Heart right ventricle (tissue), 16 donors: ENCODE measurements around the gene BEX3. TPM values are rescaled to one million over a fixed set of nuclear protein-coding genes. Genes with fewer than 3 reads are reported as not detected.
"Not testable (repeated sequence)": the region's sequence is repeated elsewhere in the genome, so short reads cannot be mapped to it uniquely, and the experiment has no call there.

ENCODE experiments used
- ATAC-seq, 8 donors: fragments of 200-7000 bp; cut with Tn5 transposase; one replicate each; pipeline ENCODE4 v1.9.1; 2020; ENCODE audit warnings: mild to moderate bottlenecking in 8 of 8, moderate library complexity in 8 of 8, moderate number of reproducible peaks in 1 of 8
- DNase-seq, 2 donors: peaks; one replicate each; pipeline ENCODE4 v3.0.0-alpha.2; 2020
- H3K27ac ChIP-seq, 10 donors: fragments of 200-600 bp; sonication (generic) in 2 of 10; one replicate each; pipeline versions ENCODE4 v1.5.0 to v1.8.0; 2020 to 2022; ENCODE audit warnings: mild to moderate bottlenecking in 3 of 10
- H3K27me3 ChIP-seq, 7 donors: fragments of 200-600 bp; one replicate each; pipeline ENCODE4 v1.8.0; 2021 to 2022; ENCODE audit warnings: mild to moderate bottlenecking in 2 of 7
- H3K36me3 ChIP-seq, 9 donors: fragments of 200-600 bp; sonication (generic) in 1 of 9; one replicate each; pipeline versions ENCODE4 v1.5.0 to v1.8.0; 2020 to 2022; ENCODE audit warnings: mild to moderate bottlenecking in 2 of 9
- H3K4me1 ChIP-seq, 9 donors: fragments of 200-600 bp; sonication (generic) in 1 of 9; one replicate each; pipeline versions ENCODE4 v1.5.0 to v1.8.0; 2020 to 2022; ENCODE audit warnings: mild to moderate bottlenecking in 4 of 9
- H3K4me3 ChIP-seq, 10 donors: fragments of 200-600 bp; sonication (generic) in 2 of 10; one replicate each; pipeline versions ENCODE4 v1.5.0 to v1.8.0; 2020 to 2022; ENCODE audit warnings: mild to moderate bottlenecking in 7 of 10, moderate library complexity in 2 of 10
- H3K9me3 ChIP-seq, 11 donors: fragments of 200-600 bp in 10 of 11; sonication (generic) in 2 of 11; one replicate each; pipeline versions ENCODE4 v1.5.0 to v1.8.0; 2013 to 2022; ENCODE audit warnings: mild to moderate bottlenecking in 2 of 11, control low read depth in 1 of 11, moderate library complexity in 1 of 11
- WGBS, 2 donors: extraction: QIAGEN DNeasy Blood & Tissue Kit; methylation state at CpG; one replicate each; pipeline ENCODE4 v1.1.7; 2013; ENCODE audit warnings: inconsistent platforms in 1 of 2; 5-methylcytosine and 5-hydroxymethylcytosine counted together
- intact Hi-C, 10 donors: fragments of 100-400 bp; cut with DNase I; formaldehyde crosslinking; loops; one replicate each; pipeline versions ENCODE4 v1.11.1 to v1.14.2; 2022
- polyA plus RNA-seq, 2 donors: library from polyadenylated mRNA; stranded (reverse); fragments of 200-250 nt; gene quantifications; one replicate each; pipeline ENCODE4 v1.2.3, GENCODE V29; 2013
- total RNA-seq, 10 donors: library from RNA; stranded (reverse); fragmentation: NEBNext Ultra II Directional in 3 of 10; extraction: Animal tissue kit (Norgen Biotek cat#: 25700) in 3 of 10; gene quantifications; one replicate each; pipeline versions ENCODE4 v1.2.1 to v1.2.4, GENCODE V29; 2021 to 2023
- TF ChIP-seq, protein P1 (sequence below), 9 donors: fragments of 200-600 bp; sonication (generic) in 2 of 9; IDR thresholded peaks; one replicate each; pipeline versions ENCODE4 v1.5.0 to v1.8.0; 2021 to 2022; ENCODE audit warnings: antibody characterized with exemption in 9 of 9, mild to moderate bottlenecking in 5 of 9, moderate library complexity in 1 of 9
- donor health status: Arrhythmogenic right ventricular cardiomyopathy.
- donor health status: ischemic (EF 13 %, LVEDD 7.1; RV severe dilation, severe dysfunction).
- donor health status: healthy with polysubstance abuse.
- donor health status: DM: no; HTN: yes; CAD: no.
- donor health status: DM: no; HTN: no; CAD: no.
- donor health status: ischemic (EF 25% LVEDD 6.9; RV normal size, moderate dysfunction).
- donor health status: ischemic (EF 25% LVEDD 5.7; RV mildly dilated, moderate dysfunction).
- donor health status: healthy.
- donor health status: DM: yes; HTN: yes; CAD: no.
- donor health status: Ischemic cardiomyopathy.
- donor health status: ischemic (EF 35%, LVEDD 5.7; RV mildly dilated, moderate dysfunction).
- donor health status: nonischemic (EF 11% LVEDD 7.7; RV severe dilation, severe dysfunction).
- donor health status: DM: yes; HTN: yes; CAD: no.
- donor health status: PGD.
- donor health status: ischemic (EF 29% LVEDD 5.4; RV normal size, mild dysfunction).
- donor health status: nonischemic (EF 23%, LVEDD 6.1; RV moderate dilation, normal function).

Gene BEX3
- total and polyA plus RNA-seq, 12 donors: 45.3 to 158 (median 132) TPM

DNA sequence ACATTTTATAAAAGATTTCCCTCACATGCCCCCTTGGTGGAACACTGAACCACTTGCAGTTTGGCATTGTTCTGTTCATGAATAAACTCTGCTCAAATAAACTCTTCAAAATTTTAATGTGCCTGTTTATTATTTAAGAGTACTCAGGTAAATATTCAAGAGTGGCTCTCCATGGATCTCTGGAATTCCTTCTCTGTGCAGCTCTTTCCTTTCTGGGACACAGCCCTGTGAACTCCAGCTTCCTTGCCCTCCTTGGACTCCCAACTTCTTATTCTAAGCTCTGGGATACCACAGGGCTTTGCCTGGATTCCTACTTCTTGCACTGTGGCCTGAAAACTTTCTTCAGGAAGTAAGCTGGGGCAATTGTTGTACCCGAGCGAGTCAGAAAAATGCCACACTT lies 8.3 kb downstream of the BEX3 start:
- Histone ChIP-seq H3K4me1 (no peaks in the 10 kb centered on the region), H3K4me3 (no peak overlapping the region), H3K9me3 (no peaks in the 10 kb centered on the region), H3K36me3 (no peaks in the 10 kb centered on the region), H3K27ac (no peak overlapping the region), H3K27me3 (peaks cover 0 to 35% (median 0%) of the 10 kb centered on the region in 7 donors)
- DNase-seq (no peak), ATAC-seq (no peak)
- intact Hi-C loops: no loop called here
- TF ChIP-seq, protein P1, sequence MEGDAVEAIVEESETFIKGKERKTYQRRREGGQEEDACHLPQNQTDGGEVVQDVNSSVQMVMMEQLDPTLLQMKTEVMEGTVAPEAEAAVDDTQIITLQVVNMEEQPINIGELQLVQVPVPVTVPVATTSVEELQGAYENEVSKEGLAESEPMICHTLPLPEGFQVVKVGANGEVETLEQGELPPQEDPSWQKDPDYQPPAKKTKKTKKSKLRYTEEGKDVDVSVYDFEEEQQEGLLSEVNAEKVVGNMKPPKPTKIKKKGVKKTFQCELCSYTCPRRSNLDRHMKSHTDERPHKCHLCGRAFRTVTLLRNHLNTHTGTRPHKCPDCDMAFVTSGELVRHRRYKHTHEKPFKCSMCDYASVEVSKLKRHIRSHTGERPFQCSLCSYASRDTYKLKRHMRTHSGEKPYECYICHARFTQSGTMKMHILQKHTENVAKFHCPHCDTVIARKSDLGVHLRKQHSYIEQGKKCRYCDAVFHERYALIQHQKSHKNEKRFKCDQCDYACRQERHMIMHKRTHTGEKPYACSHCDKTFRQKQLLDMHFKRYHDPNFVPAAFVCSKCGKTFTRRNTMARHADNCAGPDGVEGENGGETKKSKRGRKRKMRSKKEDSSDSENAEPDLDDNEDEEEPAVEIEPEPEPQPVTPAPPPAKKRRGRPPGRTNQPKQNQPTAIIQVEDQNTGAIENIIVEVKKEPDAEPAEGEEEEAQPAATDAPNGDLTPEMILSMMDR (IDR thresholded peaks at IDR 0.05): no peak
- WGBS, 2 donors: 64 to 70% methylated on average over 2 of the region's 2 CpGs

DNA sequence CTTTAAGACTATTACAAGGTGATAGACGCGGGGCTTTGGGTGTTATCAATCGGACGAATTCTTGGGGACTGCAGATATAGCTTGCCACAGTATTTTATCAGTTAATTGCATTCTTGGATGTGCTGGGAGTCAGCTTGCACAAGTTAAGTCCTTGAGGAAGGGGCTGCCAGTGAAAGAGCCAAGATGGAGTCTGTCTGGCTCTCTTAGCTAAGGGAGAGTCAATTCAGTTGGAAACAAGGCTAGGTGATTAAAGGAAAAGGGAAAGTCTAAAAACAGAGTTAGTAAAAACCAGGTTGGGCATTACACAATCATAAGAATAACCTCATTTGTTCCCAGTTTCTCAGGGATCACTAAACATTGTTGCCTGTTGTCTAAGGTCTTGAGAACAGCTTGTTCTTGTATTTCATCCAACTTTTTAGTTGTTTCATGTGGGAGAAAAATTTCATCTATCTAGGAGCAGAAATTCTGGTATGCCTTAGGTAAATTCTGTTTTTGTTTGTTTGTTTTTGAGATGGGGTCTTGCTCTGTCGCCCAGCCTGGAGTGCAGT lies 9.0 kb downstream of the BEX3 start:
- intact Hi-C loops, ATAC-seq, H3K9me3 ChIP-seq, H3K36me3 ChIP-seq, H3K4me3 ChIP-seq, H3K4me1 ChIP-seq, H3K27ac ChIP-seq, DNase-seq: not testable (repeated sequence)
- peaks cover 0 to 41% (median 0%) of the 10 kb centered on the region in 7 donors for H3K27me3 ChIP-seq
- whole genome bisulfite sequencing, 2 donors: 70 to 74% methylated on average over 5 of the region's 5 CpGs

DNA sequence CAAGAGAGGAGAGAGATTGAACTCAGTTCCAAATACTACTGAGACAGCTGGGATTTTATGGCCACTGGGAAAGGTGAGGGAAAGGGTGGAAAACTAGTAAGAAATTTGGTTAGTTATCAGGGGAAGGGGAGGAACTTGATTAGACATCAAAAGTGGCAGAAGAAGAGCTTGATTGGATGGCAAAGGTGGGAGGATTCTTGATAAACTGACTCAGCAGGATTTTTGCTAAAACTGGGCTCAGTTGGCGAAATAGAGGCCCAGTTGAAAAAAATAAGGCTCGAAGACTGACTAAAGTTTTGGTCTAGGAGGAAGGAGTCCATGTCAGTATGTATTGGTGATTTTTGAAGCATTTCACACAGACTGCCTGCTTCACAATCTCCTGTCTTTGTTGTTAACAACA lies 10.0 kb downstream of the BEX3 start:
- intact Hi-C loops: no loop called here
- H3K4me1 ChIP-seq: no peaks in the 10 kb centered on the region
- H3K36me3 ChIP-seq: no peaks in the 10 kb centered on the region
- no peak overlapping the region for H3K27ac ChIP-seq
- peaks cover 0 to 48% (median 0%) of the 10 kb centered on the region in 7 donors for H3K27me3 ChIP-seq
- 90 to 100% methylated on average over 2 of the region's 2 CpGs for WGBS, 2 donors
- TF ChIP-seq, protein P1 (IDR thresholded peaks at IDR 0.05): no peak
- no peak for DNase-seq
- no peak for ATAC-seq
- no peaks in the 10 kb centered on the region for H3K9me3 ChIP-seq
- no peak overlapping the region for H3K4me3 ChIP-seq

DNA sequence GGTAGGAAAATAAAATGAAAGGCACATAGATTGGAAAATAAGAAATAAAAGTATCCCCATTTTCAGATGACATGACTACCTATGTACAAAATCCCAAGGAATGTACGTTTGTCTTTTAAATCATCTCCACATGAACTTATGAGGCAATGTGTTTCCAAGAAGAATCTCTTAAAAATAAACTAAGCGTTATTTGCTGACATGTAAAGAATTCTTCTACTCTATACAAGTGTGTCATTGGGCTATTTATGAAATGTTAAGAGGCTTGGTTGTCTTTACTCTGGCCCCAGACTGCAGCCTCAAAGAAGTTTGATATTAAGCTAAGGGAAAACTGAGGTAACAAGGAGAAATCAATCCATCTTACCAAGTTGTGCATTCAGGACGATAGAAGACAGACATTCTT lies 17.1 kb downstream of the BEX3 start:
- no peak for DNase-seq
- peaks cover 0 to 43% (median 0%) of the 10 kb centered on the region in 7 donors for H3K27me3 ChIP-seq
- no peak overlapping the region for H3K27ac ChIP-seq
- H3K4me1 ChIP-seq: no peaks in the 10 kb centered on the region
- ATAC-seq: no peak
- TF ChIP-seq, protein P1 (IDR thresholded peaks at IDR 0.05): no peak
- no peak overlapping the region for H3K4me3 ChIP-seq
- intact Hi-C loops: no loop called here
- no peaks in the 10 kb centered on the region for H3K36me3 ChIP-seq
- H3K9me3 ChIP-seq: no peaks in the 10 kb centered on the region
- 80 to 84% methylated on average over 3 of the region's 3 CpGs for WGBS, 2 donors

DNA sequence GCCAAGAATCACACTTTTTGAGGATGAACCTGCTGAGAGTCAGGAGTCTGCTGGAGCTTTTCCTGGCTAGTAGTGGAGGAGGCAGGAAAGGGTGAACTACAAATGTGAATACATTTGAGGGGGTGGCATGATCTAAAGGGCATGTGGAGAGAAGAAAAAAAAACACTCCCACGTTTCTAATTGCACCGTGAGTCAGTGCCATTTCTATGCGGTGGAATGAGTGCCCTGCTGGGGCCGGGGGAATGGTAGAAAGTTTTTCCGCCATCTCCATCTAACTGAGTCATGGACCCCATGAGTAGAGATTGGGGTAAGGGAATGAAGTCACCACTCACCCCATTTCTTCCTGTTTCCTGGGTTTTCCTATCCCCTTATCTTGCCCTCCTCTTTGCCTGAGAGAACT lies 19.8 kb downstream of the BEX3 start:
- WGBS, 2 donors: 73 to 78% methylated on average over 4 to 5 of the region's 5 CpGs
- Histone ChIP-seq H3K4me1 (no peaks in the 10 kb centered on the region), H3K27ac (no peak overlapping the region), H3K27me3 (peaks cover 0 to 29% (median 0%) of the 10 kb centered on the region in 7 donors), H3K36me3 (no peaks in the 10 kb centered on the region), H3K9me3 (no peaks in the 10 kb centered on the region), H3K4me3 (no peak overlapping the region)
- TF ChIP-seq, protein P1 (IDR thresholded peaks at IDR 0.05): no peak
- DNase-seq (no peak), ATAC-seq (no peak)
- intact Hi-C loops: no loop called here
